ENCODE data around the gene CYSRT1.

The CYSRT1 gene

GRCh38 chr9:137212520-137212919 is 12.5 kb upstream of the CYSRT1 start:
- no peak for DNase-seq (ENCODE audit: low read depth in 2 of 2)

GRCh38 chr9:137213160-137214060 is 11.6 kb upstream of the CYSRT1 start:
- DNase-seq (ENCODE audit: low read depth in 2 of 2), result no peak

- DNase-seq (ENCODE audit: low read depth in 2 of 2), result no peak
These were observed 10.4 kb upstream of the CYSRT1 start for GRCh38 chr9:137214620-137215019.

GRCh38 chr9:137215196-137215986 is 9.6 kb upstream of the CYSRT1 start:
- no peak for DNase-seq (ENCODE audit: low read depth in 2 of 2)

GRCh38 chr9:137216188-137216965 is 8.6 kb upstream of the CYSRT1 start:
- no peak for DNase-seq (ENCODE audit: low read depth in 2 of 2)

GRCh38 chr9:137217276-137218211 is 7.4 kb upstream of the CYSRT1 start:
- DNase-seq (ENCODE audit: low read depth in 2 of 2), result no peak

- DNase-seq (ENCODE audit: low read depth in 2 of 2), result no peak
These were observed 6.7 kb upstream of the CYSRT1 start for GRCh38 chr9:137218212-137218753.

GRCh38 chr9:137218754-137219271 is 6.2 kb upstream of the CYSRT1 start:
- DNase-seq (ENCODE audit: low read depth in 2 of 2), result no peak

GRCh38 chr9:137219757-137220316 is 5.1 kb upstream of the CYSRT1 start:
- no peak for DNase-seq (ENCODE audit: low read depth in 2 of 2)

- no peak for DNase-seq (ENCODE audit: low read depth in 2 of 2)
These were observed 4.5 kb upstream of the CYSRT1 start for GRCh38 chr9:137220317-137221094.

GRCh38 chr9:137221095-137221505 is 3.9 kb upstream of the CYSRT1 start:
- DNase-seq (ENCODE audit: low read depth in 2 of 2), result no peak

- no peak for DNase-seq (ENCODE audit: low read depth in 2 of 2)
These were observed 3.4 kb upstream of the CYSRT1 start for GRCh38 chr9:137221506-137222111.

GRCh38 chr9:137222190-137223077 is 2.5 kb upstream of the CYSRT1 start, which contains the start of gene RNF208:
RNF208 (minus strand) TSS chr9:137222240; CDS start chr9:137221212, 1,028 bp downstream.
- DNase-seq (ENCODE audit: low read depth in 2 of 2), result no peak

- peak; percentile 92 to 96 for DNase-seq (ENCODE audit: low read depth in 2 of 2)
These were observed 1.6 kb upstream of the CYSRT1 start for GRCh38 chr9:137223078-137223970.

- no peak for DNase-seq (ENCODE audit: low read depth in 2 of 2)
These were observed 841 bp downstream of the CYSRT1 start for GRCh38 chr9:137225699-137226331.
